ENCODE data around the gene NFYC.

NFYC gene

GRCh38 chr1:40762144-40762923 lies 70.8 kb downstream of the NFYC start:
- DNase-seq = no peak

GRCh38 chr1:40763742-40764532 lies 72.4 kb downstream of the NFYC start:
- no peak for DNase-seq

GRCh38 chr1:40764981-40765380 lies 73.5 kb downstream of the NFYC start:
- no peak for DNase-seq

- no peak for DNase-seq
These were observed 74.5 kb downstream of the NFYC start for GRCh38 chr1:40766017-40766416.

- DNase-seq = no peak
These were observed 75.1 kb downstream of the NFYC start for GRCh38 chr1:40766560-40766959.

GRCh38 chr1:40768146-40768990 lies 76.9 kb downstream of the NFYC start:
- DNase-seq = no peak

- no peak for DNase-seq
These were observed 78.3 kb downstream of the NFYC start for GRCh38 chr1:40769815-40770214.

GRCh38 chr1:40770296-40771070 lies 79.0 kb downstream of the NFYC start:
- DNase-seq = no peak

GRCh38 chr1:40772146-40772955 lies 80.8 kb downstream of the NFYC start:
- DNase-seq = no peak

GRCh38 chr1:40773748-40774265 lies 82.3 kb downstream of the NFYC start:
- no peak for DNase-seq

GRCh38 chr1:40774266-40774998 lies 82.9 kb downstream of the NFYC start:
- no peak for DNase-seq

- no peak for DNase-seq
These were observed 85.0 kb downstream of the NFYC start for GRCh38 chr1:40776236-40777072.

- no peak for DNase-seq
These were observed 85.9 kb downstream of the NFYC start for GRCh38 chr1:40777224-40777970.

- no peak for DNase-seq
These were observed 89.4 kb downstream of the NFYC start for GRCh38 chr1:40780678-40781607.

GRCh38 chr1:40781608-40781971 lies 90.1 kb downstream of the NFYC start:
- no peak for DNase-seq

GRCh38 chr1:40782371-40782956 lies 91.0 kb downstream of the NFYC start:
- no peak for DNase-seq

Data from left hindlimb (tissue), 1 donor.